ENCODE data around the gene WNT7A.

DNA sequence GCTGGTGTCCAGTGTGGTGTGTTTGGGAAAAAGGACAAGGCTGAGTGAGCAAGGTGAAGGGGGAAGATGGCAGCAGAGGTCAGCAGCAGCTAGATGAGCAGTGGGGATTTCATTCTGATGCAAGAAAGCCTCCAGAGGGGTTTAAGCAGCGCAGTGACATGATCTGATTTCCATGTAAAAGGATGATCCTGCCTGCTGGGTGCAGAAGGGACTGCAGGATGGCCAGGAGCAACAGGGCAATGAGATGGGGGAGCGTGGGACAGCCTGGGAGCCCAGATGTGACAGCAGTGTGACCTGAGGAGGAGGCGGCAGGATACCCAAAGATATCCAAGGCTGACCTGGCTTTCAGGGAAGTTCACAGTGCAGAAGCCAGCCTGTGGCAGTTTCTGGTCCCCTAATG, 6.1 kb downstream of the WNT7A start:
- TF ChIP-seq, protein P1, sequence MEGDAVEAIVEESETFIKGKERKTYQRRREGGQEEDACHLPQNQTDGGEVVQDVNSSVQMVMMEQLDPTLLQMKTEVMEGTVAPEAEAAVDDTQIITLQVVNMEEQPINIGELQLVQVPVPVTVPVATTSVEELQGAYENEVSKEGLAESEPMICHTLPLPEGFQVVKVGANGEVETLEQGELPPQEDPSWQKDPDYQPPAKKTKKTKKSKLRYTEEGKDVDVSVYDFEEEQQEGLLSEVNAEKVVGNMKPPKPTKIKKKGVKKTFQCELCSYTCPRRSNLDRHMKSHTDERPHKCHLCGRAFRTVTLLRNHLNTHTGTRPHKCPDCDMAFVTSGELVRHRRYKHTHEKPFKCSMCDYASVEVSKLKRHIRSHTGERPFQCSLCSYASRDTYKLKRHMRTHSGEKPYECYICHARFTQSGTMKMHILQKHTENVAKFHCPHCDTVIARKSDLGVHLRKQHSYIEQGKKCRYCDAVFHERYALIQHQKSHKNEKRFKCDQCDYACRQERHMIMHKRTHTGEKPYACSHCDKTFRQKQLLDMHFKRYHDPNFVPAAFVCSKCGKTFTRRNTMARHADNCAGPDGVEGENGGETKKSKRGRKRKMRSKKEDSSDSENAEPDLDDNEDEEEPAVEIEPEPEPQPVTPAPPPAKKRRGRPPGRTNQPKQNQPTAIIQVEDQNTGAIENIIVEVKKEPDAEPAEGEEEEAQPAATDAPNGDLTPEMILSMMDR (IDR thresholded peaks at IDR 0.05 in 2 of 3, conservative IDR thresholded peaks at IDR 0.05 in 1 of 3; ENCODE audit: borderline replicate concordance in 1 of 3, insufficient read depth in 1 of 3, low read depth in 2 of 3, low read length in 2 of 3): no peak
- TF ChIP-seq MAX (IDR thresholded peaks at IDR 0.05): no peak
